Measurements from ENCODE around the gene PRDM16. TPM values are rescaled to one million over a fixed set of nuclear protein-coding genes. Genes with fewer than 3 reads are reported as not detected.

Gene PRDM16
- total RNA-seq, 1 experiment from 2014 or later = 6.1 TPM

DNA sequence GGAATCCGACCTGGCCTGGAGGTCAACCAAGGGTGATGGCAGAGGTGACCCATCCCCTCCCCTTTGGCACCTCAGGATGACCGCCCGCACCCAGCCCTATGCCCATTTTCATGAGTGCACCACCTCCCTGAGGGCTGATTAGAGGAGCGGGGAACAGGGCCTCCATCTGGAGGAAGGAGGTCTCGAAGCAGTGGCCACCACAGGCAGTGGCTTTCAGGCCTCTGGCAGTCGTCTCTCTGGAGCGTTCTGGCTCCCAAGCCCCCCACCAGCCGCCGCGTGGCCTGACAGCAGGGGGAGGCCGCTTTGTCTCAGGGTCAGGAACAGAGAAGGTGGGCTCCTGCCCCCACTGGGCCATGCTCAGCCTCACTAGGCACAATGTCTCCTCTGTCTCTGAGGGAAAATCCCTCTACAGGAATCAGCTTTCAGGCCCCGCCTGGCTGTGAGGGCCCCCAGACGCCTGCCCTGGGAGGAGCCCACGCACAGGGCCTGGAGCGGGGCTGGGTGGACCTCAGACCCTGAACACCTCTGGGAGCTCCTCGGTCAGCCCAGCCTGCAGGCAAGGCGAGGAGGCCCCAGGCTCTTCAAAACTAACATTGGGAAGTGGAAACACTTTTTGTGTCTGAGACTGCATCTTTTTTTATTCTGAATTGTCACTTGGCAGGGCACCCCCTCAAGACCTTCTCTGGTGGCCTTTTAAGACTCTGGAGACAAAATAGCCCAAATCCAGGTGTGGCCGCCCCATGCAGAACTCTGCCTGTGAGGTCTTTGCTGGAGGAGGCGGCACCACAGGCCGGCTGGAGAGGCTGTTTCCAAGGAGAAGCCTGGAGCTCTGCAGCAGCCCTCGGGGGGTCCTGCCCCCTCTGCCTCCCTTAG lies 257.7 kb downstream of the PRDM16 start:
- no peaks in the 10 kb centered on the region for H3K27me3 ChIP-seq (ENCODE audit: insufficient read depth, low read length)
- no peaks in the 10 kb centered on the region for H3K79me2 ChIP-seq (ENCODE audit: insufficient read depth, low read length)
- RAD21 ChIA-PET (ENCODE audit: low non-redundant PET in 1 of 2, low total read pairs in 2 of 2, uncharacterized antibody in 2 of 2, unreplicated experiment in 2 of 2) = no interaction called here

More for the DNA sequence above, 257.7 kb downstream of the PRDM16 start:
- CTCF ChIA-PET = no interaction called here
- Histone ChIP-seq H2AFZ (ENCODE audit: low read depth, low read length, poor library complexity, severe bottlenecking) (no peak overlapping the region), H3K9me2 (ENCODE audit: insufficient read depth) (no peaks in the 10 kb centered on the region), H3K27ac (ENCODE audit: low read depth, low read length) (no peak overlapping the region), H3K36me3 (ENCODE audit: control insufficient read depth in 1 of 2, insufficient read depth in 2 of 2, low read length in 2 of 2) (no peaks in the 10 kb centered on the region), H3K4me1 (ENCODE audit: control insufficient read depth in 1 of 2, insufficient read depth in 2 of 2, low read length in 2 of 2) (no peaks in the 10 kb centered on the region), H3K9me3 (ENCODE audit: control insufficient read depth in 1 of 2, insufficient read depth in 1 of 2, low read depth in 1 of 2, low read length in 2 of 2) (no peaks in the 10 kb centered on the region), H3K9ac (ENCODE audit: low read length) (no peak overlapping the region), H4K20me1 (ENCODE audit: insufficient read depth) (no peaks in the 10 kb centered on the region), H3K4me3 (replicated peaks in 1 of 2; ENCODE audit: low read depth in 1 of 2, low read length in 2 of 2) (no peak overlapping the region), H3K4me2 (ENCODE audit: low read length) (no peak overlapping the region)
- BruUV-seq (replicated peaks) = no TSS peak
- POLR2A ChIA-PET = no interaction called here
- TF ChIP-seq, protein P1, sequence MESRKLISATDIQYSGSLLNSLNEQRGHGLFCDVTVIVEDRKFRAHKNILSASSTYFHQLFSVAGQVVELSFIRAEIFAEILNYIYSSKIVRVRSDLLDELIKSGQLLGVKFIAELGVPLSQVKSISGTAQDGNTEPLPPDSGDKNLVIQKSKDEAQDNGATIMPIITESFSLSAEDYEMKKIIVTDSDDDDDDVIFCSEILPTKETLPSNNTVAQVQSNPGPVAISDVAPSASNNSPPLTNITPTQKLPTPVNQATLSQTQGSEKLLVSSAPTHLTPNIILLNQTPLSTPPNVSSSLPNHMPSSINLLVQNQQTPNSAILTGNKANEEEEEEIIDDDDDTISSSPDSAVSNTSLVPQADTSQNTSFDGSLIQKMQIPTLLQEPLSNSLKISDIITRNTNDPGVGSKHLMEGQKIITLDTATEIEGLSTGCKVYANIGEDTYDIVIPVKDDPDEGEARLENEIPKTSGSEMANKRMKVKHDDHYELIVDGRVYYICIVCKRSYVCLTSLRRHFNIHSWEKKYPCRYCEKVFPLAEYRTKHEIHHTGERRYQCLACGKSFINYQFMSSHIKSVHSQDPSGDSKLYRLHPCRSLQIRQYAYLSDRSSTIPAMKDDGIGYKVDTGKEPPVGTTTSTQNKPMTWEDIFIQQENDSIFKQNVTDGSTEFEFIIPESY (IDR thresholded peaks at IDR 0.05; ENCODE audit: extremely low read depth, insufficient replicate concordance, low read length) = no peak
- TF ChIP-seq SP1 (IDR thresholded peaks at IDR 0.05; ENCODE audit: low read depth) (no peak), CTCF (IDR thresholded peaks at IDR 0.05 in 2 of 3, conservative IDR thresholded peaks at IDR 0.05 in 1 of 3; ENCODE audit: borderline replicate concordance in 1 of 3, insufficient read depth in 1 of 3, low read depth in 2 of 3, low read length in 2 of 3) (no peak), ATF3 (IDR thresholded peaks at IDR 0.05) (no peak), CEBPB (IDR thresholded peaks at IDR 0.05; ENCODE audit: low read depth) (no peak), JUND (IDR thresholded peaks at IDR 0.05) (no peak), SRF (IDR thresholded peaks at IDR 0.05; ENCODE audit: low read depth) (no peak), EGR1 (IDR thresholded peaks at IDR 0.05; ENCODE audit: low read depth) (no peak), POLR2AphosphoS5 (IDR thresholded peaks at IDR 0.05; ENCODE audit: low read depth, low read length) (no peak), ZFX (IDR thresholded peaks at IDR 0.05) (no peak), POLR2A (IDR thresholded peaks at IDR 0.05; ENCODE audit: borderline replicate concordance, extremely low read depth, insufficient read depth, insufficient read length) (no peak), EZH2 (IDR thresholded peaks at IDR 0.05) (no peak), ZNF274 (IDR thresholded peaks at IDR 0.05; ENCODE audit: low read depth, low read length) (no peak), EZH2phosphoT487 (IDR thresholded peaks at IDR 0.05; ENCODE audit: borderline replicate concordance) (no peak), ELF1 (IDR thresholded peaks at IDR 0.05; ENCODE audit: borderline replicate concordance, low read depth) (no peak), RAD21 (IDR thresholded peaks at IDR 0.05; ENCODE audit: low read depth) (no peak), FOSL1 (IDR thresholded peaks at IDR 0.05; ENCODE audit: low read depth) (no peak)
- TF ChIP-seq, protein P2, sequence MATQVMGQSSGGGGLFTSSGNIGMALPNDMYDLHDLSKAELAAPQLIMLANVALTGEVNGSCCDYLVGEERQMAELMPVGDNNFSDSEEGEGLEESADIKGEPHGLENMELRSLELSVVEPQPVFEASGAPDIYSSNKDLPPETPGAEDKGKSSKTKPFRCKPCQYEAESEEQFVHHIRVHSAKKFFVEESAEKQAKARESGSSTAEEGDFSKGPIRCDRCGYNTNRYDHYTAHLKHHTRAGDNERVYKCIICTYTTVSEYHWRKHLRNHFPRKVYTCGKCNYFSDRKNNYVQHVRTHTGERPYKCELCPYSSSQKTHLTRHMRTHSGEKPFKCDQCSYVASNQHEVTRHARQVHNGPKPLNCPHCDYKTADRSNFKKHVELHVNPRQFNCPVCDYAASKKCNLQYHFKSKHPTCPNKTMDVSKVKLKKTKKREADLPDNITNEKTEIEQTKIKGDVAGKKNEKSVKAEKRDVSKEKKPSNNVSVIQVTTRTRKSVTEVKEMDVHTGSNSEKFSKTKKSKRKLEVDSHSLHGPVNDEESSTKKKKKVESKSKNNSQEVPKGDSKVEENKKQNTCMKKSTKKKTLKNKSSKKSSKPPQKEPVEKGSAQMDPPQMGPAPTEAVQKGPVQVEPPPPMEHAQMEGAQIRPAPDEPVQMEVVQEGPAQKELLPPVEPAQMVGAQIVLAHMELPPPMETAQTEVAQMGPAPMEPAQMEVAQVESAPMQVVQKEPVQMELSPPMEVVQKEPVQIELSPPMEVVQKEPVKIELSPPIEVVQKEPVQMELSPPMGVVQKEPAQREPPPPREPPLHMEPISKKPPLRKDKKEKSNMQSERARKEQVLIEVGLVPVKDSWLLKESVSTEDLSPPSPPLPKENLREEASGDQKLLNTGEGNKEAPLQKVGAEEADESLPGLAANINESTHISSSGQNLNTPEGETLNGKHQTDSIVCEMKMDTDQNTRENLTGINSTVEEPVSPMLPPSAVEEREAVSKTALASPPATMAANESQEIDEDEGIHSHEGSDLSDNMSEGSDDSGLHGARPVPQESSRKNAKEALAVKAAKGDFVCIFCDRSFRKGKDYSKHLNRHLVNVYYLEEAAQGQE (IDR thresholded peaks at IDR 0.05; ENCODE audit: low read depth) = no peak
- ATAC-seq = no peak
- intact Hi-C loops (cut with micrococcal nuclease) = loop anchor here (10.0 kb wide), 1 partner anchor 252 kb away; no protein-coding TSS in a partner anchor
- no peak for DNase-seq (ENCODE audit: low read depth, low spot score)
